IMR-90 (cell line): ENCODE measurements around the gene ZNF532. TPM values are rescaled to one million over a fixed set of nuclear protein-coding genes. Genes with fewer than 3 reads are reported as not detected.

ENCODE experiments used
- ATAC-seq: fragments of 200-7000 bp; cut with Tn5 transposase; 2 replicates; pipeline ENCODE4 v1.9.1; 2020; ENCODE audit warnings: low read depth, mild to moderate bottlenecking, moderate library complexity
- BruUV-seq: library from RNA; stranded (reverse); fragments of 400-500 nt; replicated peaks from 2 replicates; lab custom pipeline; 2021; lab: Mats Ljungman, UMichigan
- CTCF ChIA-PET: fragments of 300-600 bp; formaldehyde crosslinking; extraction: SDS; loops from one replicate; lab custom pipeline; 2021; ENCODE audit warnings: antibody characterized with exemption; lab: Yijun Ruan, JAX
- POLR2A ChIA-PET: fragments of 300-600 bp; sonication (Branson Sonifier 250); formaldehyde crosslinking; loops from one replicate; lab custom pipeline; 2022; ENCODE audit warnings: antibody characterized with exemption; ENCODE audit not compliant: unreplicated experiment; lab: Charles Lee
- DNase-seq: peaks from one replicate; pipeline ENCODE4 v3.0.0; 2013
- H2AFZ ChIP-seq: replicated peaks from 2 replicates; pipeline ENCODE3; 2013; ENCODE audit warnings: low read length, mild to moderate bottlenecking; ENCODE audit not compliant: poor library complexity
- H2AK5ac ChIP-seq: 2 replicates; pipeline ENCODE4 v1.6.1; 2013; ENCODE audit warnings: low read depth, low read length, inconsistent platforms
- H2AK9ac ChIP-seq: replicated peaks from 2 replicates; pipeline ENCODE3; 2013; ENCODE audit warnings: mild to moderate bottlenecking, low read depth, low read length, moderate library complexity; ENCODE audit not compliant: poor library complexity
- H2BK120ac ChIP-seq: 2 replicates; pipeline ENCODE4 v1.6.1; 2013; ENCODE audit warnings: low read depth, low read length, inconsistent platforms
- H2BK15ac ChIP-seq: 3 replicates; pipeline ENCODE4 v1.6.1; 2013; ENCODE audit warnings: low read depth, low read length, inconsistent platforms
- H2BK20ac ChIP-seq: 2 replicates; pipeline ENCODE4 v1.6.1; 2013; ENCODE audit warnings: low read depth, mild to moderate bottlenecking, inconsistent platforms, low read length, moderate library complexity
- H2BK5ac ChIP-seq: 2 replicates; pipeline ENCODE4 v1.6.1; 2013; ENCODE audit warnings: mild to moderate bottlenecking, low read depth, low read length, inconsistent platforms; ENCODE audit not compliant: poor library complexity, severe bottlenecking
- H3K14ac ChIP-seq: replicated peaks from 2 replicates; pipeline ENCODE4 v1.6.1; 2013; ENCODE audit warnings: low read depth, low read length, inconsistent platforms
- H3K18ac ChIP-seq: 2 replicates; pipeline ENCODE4 v1.6.1; 2013; ENCODE audit warnings: low read depth, low read length, control low read depth
- H3K23ac ChIP-seq: 2 replicates; pipeline ENCODE4 v1.6.1; 2013; ENCODE audit warnings: low read depth, low read length, inconsistent platforms
- H3K27ac ChIP-seq: 2 replicates; pipeline ENCODE4 v1.5.1; 2013; ENCODE audit warnings: mild to moderate bottlenecking, control low read depth, low read length; ENCODE audit not compliant: insufficient read depth
- H3K27me3 ChIP-seq: 2 replicates; pipeline ENCODE4 v1.6.1; 2013; ENCODE audit warnings: low read length; ENCODE audit not compliant: control insufficient read depth, insufficient read depth
- H3K36me3 ChIP-seq: 2 replicates; pipeline ENCODE4 v1.6.1; 2013; ENCODE audit warnings: low read length, mixed read lengths; ENCODE audit not compliant: control insufficient read depth, insufficient read depth
- H3K4ac ChIP-seq: 2 replicates; pipeline ENCODE4 v1.6.1; 2013; ENCODE audit warnings: low read depth, low read length, inconsistent platforms
- H3K4me1 ChIP-seq: 2 replicates; pipeline ENCODE4 v1.6.1; 2013; ENCODE audit warnings: low read length, mixed read lengths; ENCODE audit not compliant: control insufficient read depth, insufficient read depth
- H3K4me2 ChIP-seq: 2 replicates; pipeline ENCODE4 v1.6.1; 2013; ENCODE audit warnings: low read depth, mild to moderate bottlenecking, control low read depth, low read length, moderate library complexity
- H3K4me3 ChIP-seq: 2 replicates; pipeline ENCODE4 v1.5.1; 2013; ENCODE audit warnings: low read depth, mild to moderate bottlenecking, control low read depth, low read length, moderate library complexity; ENCODE audit not compliant: insufficient read depth
- H3K56ac ChIP-seq: 2 replicates; pipeline ENCODE4 v1.6.1; 2013; ENCODE audit warnings: low read length, inconsistent platforms; ENCODE audit not compliant: insufficient read depth; ENCODE audit errors: extremely low read depth
- H3K79me1 ChIP-seq, 2 experiments: 2 replicates each; pipeline ENCODE4 v1.6.1; 2013; ENCODE audit warnings: low read length in 2 of 2, inconsistent platforms in 1 of 2, low read depth in 1 of 2
- H3K9ac ChIP-seq: 2 replicates; pipeline ENCODE4 v1.6.1; 2013; ENCODE audit warnings: low read depth, low read length, control low read depth
- H3K9me1 ChIP-seq: 2 replicates; pipeline ENCODE4 v1.6.1; 2013; ENCODE audit warnings: low read length, inconsistent platforms; ENCODE audit not compliant: insufficient read depth
- H3K9me3 ChIP-seq: 2 replicates; pipeline ENCODE4 v1.6.1; 2013; ENCODE audit warnings: low read length; ENCODE audit not compliant: control insufficient read depth, insufficient read depth
- H4K20me1 ChIP-seq: 2 replicates; pipeline ENCODE4 v1.6.1; 2013; ENCODE audit warnings: low read length, inconsistent platforms; ENCODE audit not compliant: insufficient read depth
- H4K5ac ChIP-seq: 2 replicates; pipeline ENCODE4 v1.6.1; 2013; ENCODE audit warnings: mild to moderate bottlenecking, low read depth, low read length, control low read depth
- H4K8ac ChIP-seq, 2 experiments: 2 replicates each; pipeline ENCODE4 v1.6.1; 2013; ENCODE audit warnings: low read depth in 2 of 2, low read length in 2 of 2, control low read depth in 1 of 2, inconsistent platforms in 1 of 2
- H4K91ac ChIP-seq: 2 replicates; pipeline ENCODE4 v1.6.1; 2013; ENCODE audit warnings: low read depth, low read length, inconsistent platforms; ENCODE audit not compliant: insufficient read depth
- BHLHE40 ChIP-seq: fragments of 150-350 bp; IDR thresholded peaks from 2 replicates; pipeline ENCODE4 v1.6.1; 2016; ENCODE audit warnings: mild to moderate bottlenecking, low read depth, low read length
- CEBPB ChIP-seq: IDR thresholded peaks from 2 replicates; pipeline ENCODE4 v1.6.1; 2012; ENCODE audit warnings: low read depth, low read length, improper control_type of control experiment
- CHD1 ChIP-seq: IDR thresholded peaks from 2 replicates; pipeline ENCODE4 v1.6.1; 2012; ENCODE audit warnings: low read depth, low read length, improper control_type of control experiment
- FOS ChIP-seq: fragments of 150-350 bp; IDR thresholded peaks from 2 replicates; pipeline ENCODE4 v1.6.1; 2016; ENCODE audit warnings: low read depth, low read length
- MAFK ChIP-seq: IDR thresholded peaks from 2 replicates; pipeline ENCODE4 v1.6.1; 2012; ENCODE audit warnings: low read depth, low read length, improper control_type of control experiment
- MAZ ChIP-seq: IDR thresholded peaks from 2 replicates; pipeline ENCODE4 v1.6.1; 2012; ENCODE audit warnings: low read depth, mild to moderate bottlenecking, low read length, improper control_type of control experiment, moderate library complexity, borderline replicate concordance
- MXI1 ChIP-seq: IDR thresholded peaks from 2 replicates; pipeline ENCODE4 v1.6.1; 2012; ENCODE audit warnings: low read depth, mild to moderate bottlenecking, low read length, moderate library complexity, borderline replicate concordance
- NFE2L2 ChIP-seq: fragments of 150-350 bp; IDR thresholded peaks from 2 replicates; pipeline ENCODE4 v1.6.1; 2016; ENCODE audit warnings: low read depth, mild to moderate bottlenecking, low read length
- POLR2A ChIP-seq: IDR thresholded peaks from 2 replicates; pipeline ENCODE4 v1.6.1; 2012; ENCODE audit warnings: mild to moderate bottlenecking, low read depth, low read length
- RAD21 ChIP-seq: IDR thresholded peaks from 2 replicates; pipeline ENCODE4 v1.6.1; 2012; ENCODE audit warnings: low read length, improper control_type of control experiment
- RCOR1 ChIP-seq: IDR thresholded peaks from 2 replicates; pipeline ENCODE4 v1.6.1; 2012; ENCODE audit warnings: mild to moderate bottlenecking, low read length, improper control_type of control experiment; ENCODE audit not compliant: insufficient replicate concordance
- RFX5 ChIP-seq: IDR thresholded peaks from 2 replicates; pipeline ENCODE4 v1.8.0; 2012; ENCODE audit warnings: low read depth, mild to moderate bottlenecking, low read length, moderate library complexity
- SMC3 ChIP-seq: fragments of 150-350 bp; IDR thresholded peaks from 2 replicates; pipeline ENCODE4 v1.6.1; 2016; ENCODE audit warnings: low read depth, mild to moderate bottlenecking, antibody characterized with exemption, low read length, moderate library complexity
- WGBS, 2 experiments: methylation state at CpG; one replicate each; pipeline versions ENCODE4 v1.1.5 to v1.1.7; 2013; ENCODE audit warnings: missing lambda C conversion rate in 2 of 2; ENCODE audit not compliant: insufficient read length in 1 of 2; ENCODE audit errors: extremely low coverage in 2 of 2; 5-methylcytosine and 5-hydroxymethylcytosine counted together
- dilution Hi-C: fragments of 300-500 bp; cut with HindIII; formaldehyde crosslinking; loops from one replicate; pipeline ENCODE4 v1.14.3; 2018; ENCODE audit warnings: low sequenced_read_pairs; ENCODE audit not compliant: unreplicated experiment
- in situ Hi-C: fragments of 300-500 bp; cut with MboI; formaldehyde crosslinking; loops from 3 replicates; pipeline ENCODE4 v1.14.3; 2019; ENCODE audit warnings: low sequenced_read_pairs, inconsistent platforms, mixed read lengths
- intact Hi-C: fragments of 100-400 bp; cut with micrococcal nuclease; formaldehyde crosslinking; loops from 2 replicates; pipeline ENCODE4 v1.10.0; 2022
- polyA plus RNA-seq, 3 experiments: library from polyadenylated mRNA; depleted of rRNA; stranded (reverse); fragments of >200 nt; gene quantifications; 2 replicates each; pipeline ENCODE4 v1.2.3, GENCODE V29; 2012; ENCODE audit warnings: low replicate concordance in 1 of 3
- total RNA-seq: library from RNA; depleted of rRNA; stranded (reverse); fragments of >200 nt; gene quantifications from 2 replicates; pipeline ENCODE4 v1.2.3, GENCODE V29; 2012
- TF ChIP-seq, protein P1 (sequence below): fragments of 150-350 bp; IDR thresholded peaks from 2 replicates; pipeline ENCODE4 v1.6.1; 2017; ENCODE audit warnings: mild to moderate bottlenecking, antibody characterized with exemption, low read length, low read depth
- TF ChIP-seq, protein P2 (sequence below): conservative IDR thresholded peaks from 2 replicates; pipeline ENCODE4 v1.5.1; 2012; ENCODE audit warnings: mild to moderate bottlenecking, low read depth, low read length, improper control_type of control experiment
- TF ChIP-seq, protein P3 (sequence below): fragments of 150-350 bp; IDR thresholded peaks from 2 replicates; pipeline ENCODE4 v1.6.1; 2016; ENCODE audit warnings: low read depth, mild to moderate bottlenecking, low read length, moderate library complexity, borderline replicate concordance

Gene ZNF532
- total and polyA plus RNA-seq, 2 of the 4 experiments (the other 2 are of a cell fraction) = 29.9 to 45.8 TPM

DNA sequence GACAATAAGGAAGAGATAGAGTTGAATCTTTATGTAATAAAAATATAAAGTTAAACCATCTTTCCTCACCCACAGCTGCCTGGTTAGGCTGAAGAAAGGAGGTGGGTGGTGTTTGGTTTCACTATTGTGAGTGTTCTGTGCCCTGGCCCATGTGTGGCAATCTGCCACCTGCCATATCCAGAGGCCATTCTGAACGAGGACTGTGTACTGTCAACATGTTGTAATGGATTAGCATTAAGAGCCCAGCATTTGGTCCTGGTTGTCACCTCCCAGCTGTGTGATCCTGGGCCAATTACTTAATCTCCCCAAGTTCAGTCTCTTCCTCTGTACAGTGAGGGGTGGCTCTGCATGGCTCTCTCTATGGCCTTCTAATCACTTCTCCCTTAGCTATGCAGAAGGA is 156.8 kb downstream of the ZNF532 start:
- no TSS peak for BruUV-seq
- no peak for TF ChIP-seq RCOR1
- no peak for TF ChIP-seq RAD21
- no peak for TF ChIP-seq POLR2A
- TF ChIP-seq, protein P1, sequence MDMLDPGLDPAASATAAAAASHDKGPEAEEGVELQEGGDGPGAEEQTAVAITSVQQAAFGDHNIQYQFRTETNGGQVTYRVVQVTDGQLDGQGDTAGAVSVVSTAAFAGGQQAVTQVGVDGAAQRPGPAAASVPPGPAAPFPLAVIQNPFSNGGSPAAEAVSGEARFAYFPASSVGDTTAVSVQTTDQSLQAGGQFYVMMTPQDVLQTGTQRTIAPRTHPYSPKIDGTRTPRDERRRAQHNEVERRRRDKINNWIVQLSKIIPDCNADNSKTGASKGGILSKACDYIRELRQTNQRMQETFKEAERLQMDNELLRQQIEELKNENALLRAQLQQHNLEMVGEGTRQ = no peak
- TF ChIP-seq SMC3 = no peak
- TF ChIP-seq BHLHE40 = no peak
- TF ChIP-seq MAZ = no peak
- no peak for TF ChIP-seq NFE2L2
- TF ChIP-seq, protein P2, sequence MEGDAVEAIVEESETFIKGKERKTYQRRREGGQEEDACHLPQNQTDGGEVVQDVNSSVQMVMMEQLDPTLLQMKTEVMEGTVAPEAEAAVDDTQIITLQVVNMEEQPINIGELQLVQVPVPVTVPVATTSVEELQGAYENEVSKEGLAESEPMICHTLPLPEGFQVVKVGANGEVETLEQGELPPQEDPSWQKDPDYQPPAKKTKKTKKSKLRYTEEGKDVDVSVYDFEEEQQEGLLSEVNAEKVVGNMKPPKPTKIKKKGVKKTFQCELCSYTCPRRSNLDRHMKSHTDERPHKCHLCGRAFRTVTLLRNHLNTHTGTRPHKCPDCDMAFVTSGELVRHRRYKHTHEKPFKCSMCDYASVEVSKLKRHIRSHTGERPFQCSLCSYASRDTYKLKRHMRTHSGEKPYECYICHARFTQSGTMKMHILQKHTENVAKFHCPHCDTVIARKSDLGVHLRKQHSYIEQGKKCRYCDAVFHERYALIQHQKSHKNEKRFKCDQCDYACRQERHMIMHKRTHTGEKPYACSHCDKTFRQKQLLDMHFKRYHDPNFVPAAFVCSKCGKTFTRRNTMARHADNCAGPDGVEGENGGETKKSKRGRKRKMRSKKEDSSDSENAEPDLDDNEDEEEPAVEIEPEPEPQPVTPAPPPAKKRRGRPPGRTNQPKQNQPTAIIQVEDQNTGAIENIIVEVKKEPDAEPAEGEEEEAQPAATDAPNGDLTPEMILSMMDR = no peak
- TF ChIP-seq CHD1 = no peak
- TF ChIP-seq MAFK = no peak
- TF ChIP-seq CEBPB = no peak
- no peak for TF ChIP-seq FOS
- TF ChIP-seq, protein P3, sequence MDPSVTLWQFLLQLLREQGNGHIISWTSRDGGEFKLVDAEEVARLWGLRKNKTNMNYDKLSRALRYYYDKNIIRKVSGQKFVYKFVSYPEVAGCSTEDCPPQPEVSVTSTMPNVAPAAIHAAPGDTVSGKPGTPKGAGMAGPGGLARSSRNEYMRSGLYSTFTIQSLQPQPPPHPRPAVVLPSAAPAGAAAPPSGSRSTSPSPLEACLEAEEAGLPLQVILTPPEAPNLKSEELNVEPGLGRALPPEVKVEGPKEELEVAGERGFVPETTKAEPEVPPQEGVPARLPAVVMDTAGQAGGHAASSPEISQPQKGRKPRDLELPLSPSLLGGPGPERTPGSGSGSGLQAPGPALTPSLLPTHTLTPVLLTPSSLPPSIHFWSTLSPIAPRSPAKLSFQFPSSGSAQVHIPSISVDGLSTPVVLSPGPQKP = no peak
- TF ChIP-seq RFX5 = no peak
- no peak for TF ChIP-seq MXI1
- Histone ChIP-seq H3K36me3 (no peaks in the 10 kb centered on the region), H3K4me3 (no peak overlapping the region), H3K4me2 (no peak overlapping the region), H3K9ac (no peak overlapping the region), H3K4ac (no peak overlapping the region), H4K91ac (no peak overlapping the region), H3K9me1 (no peaks in the 10 kb centered on the region), H3K27ac (no peak overlapping the region), H2AFZ (no peak overlapping the region), H4K20me1 (no peaks in the 10 kb centered on the region), H3K56ac (no peak overlapping the region), H4K8ac (no peak overlapping the region), H3K14ac (no peak overlapping the region), H2AK5ac (no peak overlapping the region), H3K27me3 (no peaks in the 10 kb centered on the region), H2BK120ac (no peak overlapping the region), H3K4me1 (peaks cover 4% of the 10 kb centered on the region; the same call in 1 of the 2 replicates), H3K9me3 (peaks cover 2% of the 10 kb centered on the region), H4K5ac (no peak overlapping the region), H2BK20ac (no peak overlapping the region), H3K79me1 (no peaks in the 10 kb centered on the region), H2AK9ac (no peak overlapping the region), H2BK15ac (no peak overlapping the region), H2BK5ac (no peak overlapping the region), H3K23ac (no peak overlapping the region), H3K18ac (no peak overlapping the region)
- ATAC-seq = no peak
- intact Hi-C loops (no loop called here), dilution Hi-C loops (no loop called here), in situ Hi-C loops (no loop called here)
- no peak for DNase-seq
- no CpG with 5 or more reads among the region's 1 CpG for WGBS, 2 experiments
- ChIA-PET POLR2A (no interaction called here), CTCF (no interaction called here)
